Pancreas (tissue), 10 donors: Measurements from ENCODE around the gene FGF19. TPM values are rescaled to one million over a fixed set of nuclear protein-coding genes. Genes with fewer than 3 reads are reported as not detected.

ENCODE experiments used
- ATAC-seq, 4 donors: fragments of 200-7000 bp; cut with Tn5 transposase; one replicate each; pipeline versions ENCODE4 v1.8.0 to v1.9.1; 2020; ENCODE audit warnings: mild to moderate bottlenecking in 4 of 4, moderate library complexity in 4 of 4
- DNase-seq, 6 donors: peaks; one replicate each; pipeline ENCODE4 v3.0.0-alpha.2; 2020
- FAIRE-seq: peaks from 2 replicates; lab custom pipeline; 2012; peaks lifted over from hg19 to GRCh38; lab: Jason Lieb, UNC
- H3K27ac ChIP-seq, 4 donors: fragments of 200-600 bp; sonication (generic); 1 replicate in 3 of 4; 2 replicates in 1 of 4; pipeline versions ENCODE4 v1.5.0 to v1.8.0; 2020
- H3K27me3 ChIP-seq, 4 donors: fragments of 200-600 bp; one replicate each; pipeline ENCODE4 v1.8.0; 2021
- H3K36me3 ChIP-seq, 3 donors: fragments of 200-600 bp; sonication (generic) in 1 of 3; one replicate each; pipeline versions ENCODE4 v1.5.0 to v1.8.0; 2020 to 2021
- H3K4me1 ChIP-seq, 3 donors: fragments of 200-600 bp; one replicate each; pipeline ENCODE4 v1.8.0; 2021
- H3K4me3 ChIP-seq, 4 donors: fragments of 200-600 bp; sonication (generic) in 2 of 4; one replicate each; pipeline versions ENCODE4 v1.5.0 to v1.8.0; 2020 to 2021
- H3K9me3 ChIP-seq, 4 donors: fragments of 200-600 bp; one replicate each; pipeline ENCODE4 v1.8.0; 2021
- WGBS, 2 donors: extraction: QIAGEN DNeasy Blood & Tissue Kit; methylation state at CpG; one replicate each; pipeline ENCODE4 v1.1.7; 2013; 5-methylcytosine and 5-hydroxymethylcytosine counted together
- intact Hi-C, 3 donors: fragments of 100-400 bp; cut with DNase I; formaldehyde crosslinking; loops; one replicate each; pipeline versions ENCODE4 v1.11.1 to v1.14.2; 2022
- polyA plus RNA-seq, 2 donors: library from polyadenylated mRNA; stranded (reverse); fragments of 200-250 nt; gene quantifications; one replicate each; pipeline ENCODE4 v1.2.3, GENCODE V29; 2013
- total RNA-seq, 6 donors: library from RNA; stranded (reverse); fragmentation: NEBNext Ultra II Directional in 4 of 6; extraction: Animal tissue kit (Norgen Biotek cat#: 25700) in 4 of 6; gene quantifications; one replicate each; pipeline versions ENCODE4 v1.2.1 to v1.2.4, GENCODE V29; 2021 to 2023
- TF ChIP-seq, protein P1 (sequence below), 4 donors: fragments of 200-600 bp; sonication (generic) in 3 of 4; IDR thresholded peaks; one replicate each; pipeline versions ENCODE4 v1.5.0 to v1.8.0; 2021; ENCODE audit warnings: antibody characterized with exemption in 4 of 4
- donor health status: healthy with polysubstance abuse.
- donor health status: DM: no; HTN: no; CAD: no; lungs with moderate emphysema.
- donor health status: DM: no; HTN: no; CAD: no.
- donor health status: control.
- donor health status: control.
- donor health status: Bipolar disorder and iron deficiency.
- donor health status: DM: yes; HTN: yes; CAD: no.
- donor health status: DM: no; HTN: no; CAD: no.
- donor health status: DM: no; HTN: no; CAD: no.
- donor health status: DM: yes; HTN: yes; CAD: no.

FGF19 gene
- total and polyA plus RNA-seq, 8 donors = 0.06 to 0.28 (median 0.07) TPM; not detected in 3

- no peaks in the 10 kb centered on the region for H3K4me1 ChIP-seq
- intact Hi-C loops = loop anchor here in 1 of 3 donors (10.0 kb wide), 1 partner anchor 558 kb away; no protein-coding TSS in a partner anchor
- 71 to 77% methylated on average over 11 of the region's 11 CpGs for WGBS, 2 donors
- ATAC-seq (no peak), DNase-seq (peak in 2 of 6 donors; percentile 8 to 13), FAIRE-seq (no peak)
- H3K27ac ChIP-seq = no peak overlapping the region
- H3K9me3 ChIP-seq = no peaks in the 10 kb centered on the region
- peaks cover 0 to 10% (median 0%) of the 10 kb centered on the region in 3 donors for H3K36me3 ChIP-seq
- no peak overlapping the region for H3K4me3 ChIP-seq
- H3K27me3 ChIP-seq = no peaks in the 10 kb centered on the region
- TF ChIP-seq, protein P1, sequence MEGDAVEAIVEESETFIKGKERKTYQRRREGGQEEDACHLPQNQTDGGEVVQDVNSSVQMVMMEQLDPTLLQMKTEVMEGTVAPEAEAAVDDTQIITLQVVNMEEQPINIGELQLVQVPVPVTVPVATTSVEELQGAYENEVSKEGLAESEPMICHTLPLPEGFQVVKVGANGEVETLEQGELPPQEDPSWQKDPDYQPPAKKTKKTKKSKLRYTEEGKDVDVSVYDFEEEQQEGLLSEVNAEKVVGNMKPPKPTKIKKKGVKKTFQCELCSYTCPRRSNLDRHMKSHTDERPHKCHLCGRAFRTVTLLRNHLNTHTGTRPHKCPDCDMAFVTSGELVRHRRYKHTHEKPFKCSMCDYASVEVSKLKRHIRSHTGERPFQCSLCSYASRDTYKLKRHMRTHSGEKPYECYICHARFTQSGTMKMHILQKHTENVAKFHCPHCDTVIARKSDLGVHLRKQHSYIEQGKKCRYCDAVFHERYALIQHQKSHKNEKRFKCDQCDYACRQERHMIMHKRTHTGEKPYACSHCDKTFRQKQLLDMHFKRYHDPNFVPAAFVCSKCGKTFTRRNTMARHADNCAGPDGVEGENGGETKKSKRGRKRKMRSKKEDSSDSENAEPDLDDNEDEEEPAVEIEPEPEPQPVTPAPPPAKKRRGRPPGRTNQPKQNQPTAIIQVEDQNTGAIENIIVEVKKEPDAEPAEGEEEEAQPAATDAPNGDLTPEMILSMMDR (IDR thresholded peaks at IDR 0.05) = no peak
Measured at GRCh38 chr11:69652999-69653398, 50.8 kb downstream of the FGF19 start.

DNA sequence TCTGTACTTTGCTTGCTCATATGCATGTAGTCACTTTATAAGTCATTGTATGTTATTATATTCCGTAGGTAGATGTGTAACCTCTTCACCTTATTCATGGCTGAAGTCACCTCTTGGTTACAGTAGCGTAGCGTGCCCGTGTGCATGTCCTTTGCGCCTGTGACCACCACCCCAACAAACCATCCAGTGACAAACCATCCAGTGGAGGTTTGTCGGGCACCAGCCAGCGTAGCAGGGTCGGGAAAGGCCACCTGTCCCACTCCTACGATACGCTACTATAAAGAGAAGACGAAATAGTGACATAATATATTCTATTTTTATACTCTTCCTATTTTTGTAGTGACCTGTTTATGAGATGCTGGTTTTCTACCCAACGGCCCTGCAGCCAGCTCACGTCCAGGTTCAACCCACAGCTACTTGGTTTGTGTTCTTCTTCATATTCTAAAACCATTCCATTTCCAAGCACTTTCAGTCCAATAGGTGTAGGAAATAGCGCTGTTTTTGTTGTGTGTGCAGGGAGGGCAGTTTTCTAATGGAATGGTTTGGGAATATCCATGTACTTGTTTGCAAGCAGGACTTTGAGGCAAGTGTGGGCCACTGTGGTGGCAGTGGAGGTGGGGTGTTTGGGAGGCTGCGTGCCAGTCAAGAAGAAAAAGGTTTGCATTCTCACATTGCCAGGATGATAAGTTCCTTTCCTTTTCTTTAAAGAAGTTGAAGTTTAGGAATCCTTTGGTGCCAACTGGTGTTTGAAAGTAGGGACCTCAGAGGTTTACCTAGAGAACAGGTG is 51.8 kb downstream of the FGF19 start:
- Histone ChIP-seq H3K27ac (no peak overlapping the region), H3K4me3 (no peak overlapping the region), H3K9me3 (no peaks in the 10 kb centered on the region), H3K27me3 (no peaks in the 10 kb centered on the region), H3K4me1 (no peaks in the 10 kb centered on the region), H3K36me3 (peaks cover 0 to 10% (median 0%) of the 10 kb centered on the region in 3 donors)
- TF ChIP-seq, protein P1 (IDR thresholded peaks at IDR 0.05) = no peak
- no peak for ATAC-seq
- intact Hi-C loops = loop anchor here in 1 of 3 donors (10.0 kb wide), 1 partner anchor 557 kb away; no protein-coding TSS in a partner anchor
- WGBS, 2 donors = 70 to 81% methylated on average over 15 of the region's 15 CpGs
- no peak for FAIRE-seq
- DNase-seq = peak in 1 of 6 donors; percentile 13

- H3K36me3 ChIP-seq = peaks cover 0 to 13% (median 0%) of the 10 kb centered on the region in 3 donors
- WGBS, 2 donors = 61 to 64% methylated on average over 23 of the region's 23 CpGs
- FAIRE-seq = no peak
- H3K27ac ChIP-seq = no peak overlapping the region
- peak in 1 of 6 donors; percentile 68 for DNase-seq
- intact Hi-C loops = loop anchor here in 1 of 3 donors (10.0 kb wide), 1 partner anchor 556 kb away; no protein-coding TSS in a partner anchor
- H3K4me3 ChIP-seq = no peak overlapping the region
- TF ChIP-seq, protein P1 (IDR thresholded peaks at IDR 0.05) = no peak
- ATAC-seq = no peak
- no peaks in the 10 kb centered on the region for H3K27me3 ChIP-seq
- H3K4me1 ChIP-seq = no peaks in the 10 kb centered on the region
- H3K9me3 ChIP-seq = no peaks in the 10 kb centered on the region
Measured at GRCh38 chr11:69650832-69651344, 52.9 kb downstream of the FGF19 start.

GRCh38 chr11:69650081-69650831 is 53.6 kb downstream of the FGF19 start:
- no peaks in the 10 kb centered on the region for H3K27me3 ChIP-seq
- FAIRE-seq = no peak
- WGBS, 2 donors = 69 to 80% methylated on average over 24 of the region's 24 CpGs

More at GRCh38 chr11:69650081-69650831, 53.6 kb downstream of the FGF19 start:
- Histone ChIP-seq H3K4me1 (peaks cover 0 to 2% (median 0%) of the 10 kb centered on the region in 3 donors), H3K4me3 (no peak overlapping the region), H3K36me3 (peaks cover 0 to 16% (median 0%) of the 10 kb centered on the region in 3 donors), H3K9me3 (no peaks in the 10 kb centered on the region), H3K27ac (no peak overlapping the region)
- ATAC-seq (peak in 1 of 4 donors; percentile 7), DNase-seq (peak in 1 of 6 donors; percentile 59)
- intact Hi-C loops = loop anchor here in 1 of 3 donors (10.0 kb wide), 1 partner anchor 555 kb away; no protein-coding TSS in a partner anchor
- TF ChIP-seq, protein P1 (IDR thresholded peaks at IDR 0.05) = no peak
